Natural killer cell (primary cell): ENCODE data around the gene MYPN. TPM values are rescaled to one million over a fixed set of nuclear protein-coding genes. Genes with fewer than 3 reads are reported as not detected.
"Not testable (repeated sequence)": the region's sequence is repeated elsewhere in the genome, so short reads cannot be mapped to it uniquely, and the experiment has no call there.

Experiments
- ATAC-seq, 3 donors: fragments of 150-1000 bp in 2 of 3; fragments of 200-7000 bp in 1 of 3; cut with Tn5 transposase; 1 replicate in 1 of 3; 2 replicates in 2 of 3; pipeline ENCODE4 v1.10.0; 2021; ENCODE audit warnings: mild to moderate bottlenecking in 2 of 3, moderate library complexity in 2 of 3
- DNase-seq, 2 donors: peaks; one replicate each; pipeline versions ENCODE4 v3.0.0 to v3.0.0-alpha.2; 2013 to 2021; ENCODE audit warnings: mixed read lengths in 1 of 2
- H3K27ac ChIP-seq: one replicate; pipeline ENCODE4 v1.5.1; 2013; ENCODE audit warnings: mild to moderate bottlenecking, low read length
- H3K27me3 ChIP-seq: one replicate; pipeline ENCODE4 v1.6.1; 2013; ENCODE audit warnings: low read length; ENCODE audit not compliant: control insufficient read depth, insufficient read depth
- H3K36me3 ChIP-seq: one replicate; pipeline ENCODE4 v1.6.1; 2013; ENCODE audit warnings: low read length; ENCODE audit not compliant: control insufficient read depth, insufficient read depth
- H3K4me1 ChIP-seq: one replicate; pipeline ENCODE4 v1.6.1; 2013; ENCODE audit warnings: low read length; ENCODE audit not compliant: control insufficient read depth, insufficient read depth
- H3K4me3 ChIP-seq: one replicate; pipeline ENCODE4 v1.5.1; 2013; ENCODE audit warnings: low read length
- H3K9me3 ChIP-seq: one replicate; pipeline ENCODE4 v1.6.1; 2013; ENCODE audit warnings: low read length; ENCODE audit not compliant: control insufficient read depth, insufficient read depth
- H3K27ac Mint-ChIP-seq, 2 donors: one replicate each; pipeline ENCODE4 v1.8.0; 2022; ENCODE audit warnings: mild to moderate bottlenecking in 2 of 2, mixed read lengths in 2 of 2, moderate library complexity in 1 of 2
- H3K27me3 Mint-ChIP-seq, 2 donors: one replicate each; pipeline ENCODE4 v1.8.0; 2022; ENCODE audit warnings: low read depth in 2 of 2, mixed read lengths in 2 of 2
- H3K36me3 Mint-ChIP-seq: one replicate; pipeline ENCODE4 v1.8.0; 2022; ENCODE audit warnings: mixed read lengths
- H3K4me1 Mint-ChIP-seq, 2 donors: one replicate each; pipeline ENCODE4 v1.8.0; 2022; ENCODE audit warnings: mixed read lengths in 2 of 2
- H3K4me3 Mint-ChIP-seq: one replicate; pipeline ENCODE4 v1.8.0; 2022; ENCODE audit warnings: mild to moderate bottlenecking, moderate library complexity, mixed read lengths
- H3K9me3 Mint-ChIP-seq, 2 donors: one replicate each; pipeline ENCODE4 v1.8.0; 2022; ENCODE audit warnings: mixed read lengths in 2 of 2
- WGBS: methylation state at CpG from one replicate; pipeline ENCODE4 v1.1.7; 2013; ENCODE audit warnings: missing lambda C conversion rate; ENCODE audit not compliant: insufficient coverage; 5-methylcytosine and 5-hydroxymethylcytosine counted together
- intact Hi-C: fragments of 100-400 bp; cut with micrococcal nuclease; formaldehyde crosslinking; loops from one replicate; pipeline ENCODE4 v1.14.2; 2022
- total RNA-seq, 4 donors: library from RNA; stranded (reverse); fragments of 120-200 nt in 1 of 4; gene quantifications; one replicate each; pipeline versions ENCODE4 v1.2.3 to v1.2.4, GENCODE V29; 2013 to 2022
- TF ChIP-seq, protein P1 (sequence below): fragments of 200-600 bp; IDR thresholded peaks from one replicate; pipeline ENCODE4 v1.8.0; 2022; ENCODE audit warnings: antibody characterized with exemption

The MYPN gene
- total RNA-seq, 3 donors from 2014 or later (not counting 1 experiment from before 2014, with no cell fraction given), result not detected

DNA sequence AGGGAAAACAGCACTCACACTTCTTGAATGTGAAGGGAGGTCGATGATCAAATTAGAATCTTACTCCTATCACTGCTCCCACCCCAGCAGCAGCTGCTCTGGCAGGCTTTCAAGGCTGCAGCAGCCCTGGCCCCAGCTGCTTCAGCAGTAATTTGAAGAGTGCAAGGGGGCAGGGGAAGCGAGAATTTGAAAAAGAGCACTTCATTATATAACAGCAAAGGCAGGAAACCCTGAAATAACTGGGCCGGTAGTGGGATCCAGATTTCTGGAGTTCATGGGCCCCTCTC is 44.9 kb downstream of the MYPN start:
- H3K27ac ChIP-seq, result no peak overlapping the region
- TF ChIP-seq, protein P1, sequence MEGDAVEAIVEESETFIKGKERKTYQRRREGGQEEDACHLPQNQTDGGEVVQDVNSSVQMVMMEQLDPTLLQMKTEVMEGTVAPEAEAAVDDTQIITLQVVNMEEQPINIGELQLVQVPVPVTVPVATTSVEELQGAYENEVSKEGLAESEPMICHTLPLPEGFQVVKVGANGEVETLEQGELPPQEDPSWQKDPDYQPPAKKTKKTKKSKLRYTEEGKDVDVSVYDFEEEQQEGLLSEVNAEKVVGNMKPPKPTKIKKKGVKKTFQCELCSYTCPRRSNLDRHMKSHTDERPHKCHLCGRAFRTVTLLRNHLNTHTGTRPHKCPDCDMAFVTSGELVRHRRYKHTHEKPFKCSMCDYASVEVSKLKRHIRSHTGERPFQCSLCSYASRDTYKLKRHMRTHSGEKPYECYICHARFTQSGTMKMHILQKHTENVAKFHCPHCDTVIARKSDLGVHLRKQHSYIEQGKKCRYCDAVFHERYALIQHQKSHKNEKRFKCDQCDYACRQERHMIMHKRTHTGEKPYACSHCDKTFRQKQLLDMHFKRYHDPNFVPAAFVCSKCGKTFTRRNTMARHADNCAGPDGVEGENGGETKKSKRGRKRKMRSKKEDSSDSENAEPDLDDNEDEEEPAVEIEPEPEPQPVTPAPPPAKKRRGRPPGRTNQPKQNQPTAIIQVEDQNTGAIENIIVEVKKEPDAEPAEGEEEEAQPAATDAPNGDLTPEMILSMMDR, result no peak
- no peaks in the 10 kb centered on the region for H3K9me3 ChIP-seq
- intact Hi-C loops, result no loop called here
- no peak overlapping the region for H3K4me3 ChIP-seq
- H3K36me3 Mint-ChIP-seq, result no peaks in the 10 kb centered on the region
- no peak for ATAC-seq
- H3K4me3 Mint-ChIP-seq, result no peak overlapping the region
- no peaks in the 10 kb centered on the region for H3K4me1 ChIP-seq
- H3K27ac Mint-ChIP-seq, result no peak overlapping the region
- H3K27me3 ChIP-seq, result no peaks in the 10 kb centered on the region
- H3K36me3 ChIP-seq, result no peaks in the 10 kb centered on the region
- H3K4me1 Mint-ChIP-seq, result no peaks in the 10 kb centered on the region
- DNase-seq, result no peak
- WGBS, result 9% methylated on average over 1 of the region's 3 CpGs
- no peaks in the 10 kb centered on the region for H3K9me3 Mint-ChIP-seq
- H3K27me3 Mint-ChIP-seq, result peaks cover 2 to 25% of the 10 kb centered on the region in 2 donors

DNA sequence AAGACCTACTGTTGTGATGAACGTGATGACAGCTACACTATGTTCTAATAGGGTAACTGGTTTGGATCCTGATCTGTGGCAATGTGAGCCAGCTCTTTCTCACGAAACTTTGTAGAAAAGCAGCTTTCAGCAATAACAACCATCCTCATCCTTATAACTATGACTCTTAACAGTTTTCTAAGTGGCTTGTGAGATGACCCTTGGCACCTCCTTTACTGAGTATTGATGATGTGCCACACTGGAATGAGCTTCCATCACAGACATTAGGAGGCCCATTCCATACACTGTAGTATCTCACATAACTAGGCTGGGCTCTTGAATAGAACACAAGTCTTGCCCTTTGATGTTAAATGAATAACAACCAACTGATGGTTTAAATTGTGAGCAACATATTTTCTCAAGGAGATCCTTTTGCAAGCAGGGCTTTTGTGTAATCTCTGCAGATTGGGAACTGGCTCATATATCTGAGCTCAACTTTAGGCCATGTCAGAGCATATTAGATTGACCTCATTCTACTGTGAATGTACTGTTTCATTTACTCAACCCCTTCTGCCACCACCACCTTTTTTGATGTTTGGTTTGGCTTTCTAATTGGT is 46.4 kb downstream of the MYPN start:
- ATAC-seq (no peak), DNase-seq (no peak)
- no peaks in the 10 kb centered on the region for H3K4me1 ChIP-seq
- Mint-ChIP-seq H3K9me3 (no peaks in the 10 kb centered on the region), H3K4me3 (no peak overlapping the region), H3K4me1 (no peaks in the 10 kb centered on the region), H3K36me3 (no peaks in the 10 kb centered on the region), H3K27ac (no peak overlapping the region), H3K27me3 (peaks cover 2 to 25% of the 10 kb centered on the region in 2 donors)
- TF ChIP-seq, protein P1, result no peak
- no peaks in the 10 kb centered on the region for H3K27me3 ChIP-seq
- intact Hi-C loops, result loop anchor here (1.0 kb wide), 2 partner anchors 300 to 367 kb away; no protein-coding TSS in a partner anchor
- H3K9me3 ChIP-seq, result no peaks in the 10 kb centered on the region
- H3K27ac ChIP-seq, result no peak overlapping the region
- WGBS, result 23% methylated on average over 1 of the region's 2 CpGs
- no peaks in the 10 kb centered on the region for H3K36me3 ChIP-seq
- no peak overlapping the region for H3K4me3 ChIP-seq

DNA sequence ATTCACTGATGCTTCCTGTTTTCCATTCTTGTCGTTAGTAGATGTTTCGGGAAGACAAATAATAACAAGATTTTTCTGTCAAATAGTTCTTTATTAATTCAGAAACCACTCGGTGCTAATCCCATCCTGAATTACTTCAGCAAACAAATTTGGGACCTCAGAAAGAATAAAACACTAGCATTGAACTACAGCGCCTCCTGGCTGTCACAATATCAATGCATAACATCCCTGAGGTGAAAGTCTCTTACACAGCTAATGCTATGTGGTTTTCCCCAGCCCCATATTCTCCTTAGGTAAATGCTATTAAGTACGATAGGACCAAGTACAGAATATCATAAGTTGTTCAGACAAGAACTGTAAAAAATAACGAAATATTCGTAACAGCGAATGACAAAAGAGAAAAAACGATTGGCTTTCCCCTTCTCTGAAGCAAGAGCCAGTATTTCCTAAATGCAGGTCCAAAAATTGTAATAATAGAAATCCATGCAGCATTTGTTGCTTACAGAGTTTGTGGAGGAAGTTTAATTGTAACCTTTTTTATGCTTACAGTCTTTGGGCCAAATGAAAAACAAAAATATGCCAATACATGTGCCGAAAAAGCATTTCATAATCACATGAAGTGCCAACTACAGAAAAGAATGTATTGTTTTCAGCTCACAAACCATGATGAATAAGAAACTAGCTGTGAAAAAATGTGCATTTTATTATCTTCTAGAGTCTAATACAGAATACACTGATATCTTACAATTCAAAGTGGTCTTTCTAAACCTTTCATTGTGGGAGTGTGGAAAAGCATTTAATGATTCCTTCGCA is 47.3 kb downstream of the MYPN start:
- Histone ChIP-seq H3K27ac (no peak overlapping the region), H3K9me3 (no peaks in the 10 kb centered on the region), H3K36me3 (no peaks in the 10 kb centered on the region), H3K4me3 (no peak overlapping the region), H3K4me1 (no peaks in the 10 kb centered on the region), H3K27me3 (no peaks in the 10 kb centered on the region)
- ATAC-seq, result peak in 2 of 3 donors; percentile 68
- no peak overlapping the region for H3K27ac Mint-ChIP-seq
- TF ChIP-seq, protein P1, result peak; percentile 86
- H3K4me3 Mint-ChIP-seq, result no peak overlapping the region
- intact Hi-C loops, result loop anchor here (1.0 kb wide), 2 partner anchors 301 to 368 kb away; no protein-coding TSS in a partner anchor
- 33% methylated on average over 10 of the region's 11 CpGs for WGBS
- no peaks in the 10 kb centered on the region for H3K4me1 Mint-ChIP-seq
- no peaks in the 10 kb centered on the region for H3K9me3 Mint-ChIP-seq
- peaks cover 2 to 25% of the 10 kb centered on the region in 2 donors for H3K27me3 Mint-ChIP-seq
- H3K36me3 Mint-ChIP-seq, result no peaks in the 10 kb centered on the region
- peak; percentile 38 to 82 for DNase-seq

DNA sequence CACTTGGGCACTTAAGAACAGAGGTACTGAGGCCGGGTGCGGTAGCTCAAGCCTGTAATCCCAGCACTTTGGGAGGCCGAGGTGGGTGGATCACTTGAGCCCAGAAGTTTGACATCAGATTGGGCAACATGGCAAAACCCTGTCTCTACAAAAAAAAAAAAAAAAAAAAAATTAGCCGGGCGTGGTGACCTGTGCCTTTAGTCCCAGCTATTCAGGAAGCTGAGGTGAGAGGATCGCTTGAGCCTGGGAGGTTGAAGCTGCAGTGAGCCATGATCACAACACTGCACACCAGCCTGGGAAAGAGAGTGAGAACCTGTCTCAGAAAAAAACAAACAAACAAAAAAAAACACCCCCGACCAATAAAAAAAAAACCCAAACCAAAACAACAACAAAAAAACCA is 48.2 kb downstream of the MYPN start:
- intact Hi-C loops, H3K9me3 Mint-ChIP-seq, H3K36me3 Mint-ChIP-seq, H3K4me3 ChIP-seq, H3K4me3 Mint-ChIP-seq, H3K27ac ChIP-seq, H3K4me1 ChIP-seq, H3K4me1 Mint-ChIP-seq, DNase-seq, H3K36me3 ChIP-seq, H3K27ac Mint-ChIP-seq, H3K27me3 ChIP-seq, ATAC-seq, H3K9me3 ChIP-seq: not testable (repeated sequence)
- peaks cover 2 to 18% of the 10 kb centered on the region in 2 donors for H3K27me3 Mint-ChIP-seq
- 91% methylated on average over 6 of the region's 7 CpGs for WGBS
